SIG-M5 (cell line): ENCODE results near the gene MNS1.
"Not testable (repeated sequence)": the region's sequence is repeated elsewhere in the genome, so short reads cannot be mapped to it uniquely, and the experiment has no call there.

Experiments used
- DNase-seq: peaks from one replicate; lab custom pipeline; 2025; lab: John Stamatoyannopoulos, UW

Gene MNS1

DNA sequence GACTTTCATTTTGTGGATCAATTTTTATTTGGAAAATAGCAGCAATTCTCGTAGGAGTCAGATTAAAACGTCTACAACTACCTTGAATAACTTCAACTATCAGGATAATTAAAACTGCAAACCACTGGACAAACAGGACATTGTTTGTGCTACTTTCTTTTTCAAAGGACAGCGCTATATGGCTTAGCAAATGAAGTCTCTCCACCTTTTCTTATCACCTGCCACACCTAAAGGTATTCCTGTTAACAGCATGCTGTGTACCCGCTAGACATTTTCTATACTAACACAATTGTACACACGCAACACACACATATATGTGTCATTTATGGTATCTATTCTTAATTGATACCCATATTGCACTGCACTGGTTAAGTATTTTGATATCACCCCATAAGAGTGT is 19.2 kb downstream of the MNS1 start:
- DNase-seq = no peak

DNA sequence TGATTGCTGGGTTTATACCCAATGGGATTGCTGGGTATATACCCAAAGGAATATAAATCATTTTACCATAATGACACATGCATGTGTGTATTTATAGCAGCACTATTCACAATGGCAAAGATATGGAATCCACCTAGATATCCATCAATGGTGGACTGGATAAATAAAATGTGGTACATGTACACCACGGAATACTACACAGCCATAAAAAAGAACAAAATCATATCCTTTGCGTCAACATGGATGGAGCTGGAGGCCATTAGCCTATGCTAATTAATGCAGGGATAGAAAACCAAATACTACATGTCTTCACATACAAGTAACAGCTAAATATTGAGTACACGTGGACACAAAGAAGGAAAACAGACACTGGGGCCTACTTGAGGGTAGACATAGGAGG is 22.6 kb downstream of the MNS1 start:
- no peak for DNase-seq

DNA sequence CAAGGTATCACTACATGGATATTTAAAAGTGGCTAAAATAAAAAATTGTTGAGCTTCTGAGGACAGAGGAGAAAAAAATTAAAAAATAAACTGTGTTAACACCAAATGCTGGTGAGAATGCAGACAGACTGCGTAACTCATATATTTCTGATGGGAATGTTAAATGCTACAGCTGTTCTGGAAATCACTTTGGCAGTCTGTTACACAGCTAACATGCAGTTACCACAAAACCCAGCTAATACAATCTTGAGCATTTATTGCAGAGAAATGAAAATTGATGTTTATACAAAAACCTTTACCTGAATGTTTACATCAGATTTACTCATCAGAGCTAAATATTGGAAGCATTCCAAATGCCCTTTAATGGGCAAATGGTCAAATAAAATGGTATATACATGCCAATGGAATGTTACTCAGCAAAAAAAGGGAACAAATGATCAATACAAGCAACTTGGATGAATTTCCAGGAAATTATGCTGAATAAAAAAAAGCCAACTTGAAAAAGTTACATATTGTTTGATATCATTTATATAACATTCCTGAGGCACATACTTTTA is 24.6 kb downstream of the MNS1 start:
- no peak for DNase-seq

DNA sequence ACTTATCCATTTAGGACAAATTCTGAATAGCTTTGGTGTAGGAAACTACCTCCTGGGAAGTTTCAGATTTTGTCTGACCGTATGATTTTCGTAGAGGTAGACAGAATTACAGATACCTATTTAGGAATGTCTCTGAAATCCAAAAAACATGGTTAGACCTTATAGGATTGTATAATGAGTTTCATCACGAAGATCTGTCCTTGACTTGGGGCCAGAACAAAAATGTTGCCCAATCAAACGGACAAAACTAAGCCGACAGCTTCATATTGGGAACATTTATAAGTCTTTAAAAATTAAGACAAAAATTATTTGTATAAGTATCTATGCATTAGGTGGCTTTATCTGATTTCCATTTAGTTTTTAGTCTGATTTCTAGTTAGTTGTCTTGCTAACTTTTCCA is 32.6 kb downstream of the MNS1 start:
- DNase-seq = no peak

- DNase-seq = no peak
Measured at GRCh38 chr15:56428821-56429458, 36.0 kb downstream of the MNS1 start.

DNA sequence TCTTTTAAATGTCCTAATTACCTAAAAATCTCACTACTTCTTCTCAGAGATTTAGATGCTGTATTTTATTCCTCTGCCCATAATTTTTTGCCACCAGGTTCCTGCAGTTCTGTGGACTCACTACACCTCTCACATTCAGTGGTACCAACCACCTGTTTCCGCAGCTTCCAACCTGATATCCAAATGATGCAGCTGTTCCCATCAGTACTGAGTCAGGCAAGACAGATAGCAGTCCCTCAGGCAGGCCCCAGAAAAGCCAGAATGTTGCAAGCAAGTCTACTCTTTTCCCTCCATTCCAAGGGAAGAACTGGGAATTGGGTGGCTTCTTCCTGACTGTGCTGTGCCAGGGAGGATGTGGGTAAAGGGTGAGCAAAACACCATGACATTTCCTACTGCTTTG is 39.0 kb downstream of the MNS1 start:
- DNase-seq = no peak

GRCh38 chr15:56425276-56425675 is 39.7 kb downstream of the MNS1 start:
- DNase-seq = no peak

- not testable (repeated sequence) for DNase-seq
Measured at GRCh38 chr15:56413114-56413733, 51.7 kb downstream of the MNS1 start.

DNA sequence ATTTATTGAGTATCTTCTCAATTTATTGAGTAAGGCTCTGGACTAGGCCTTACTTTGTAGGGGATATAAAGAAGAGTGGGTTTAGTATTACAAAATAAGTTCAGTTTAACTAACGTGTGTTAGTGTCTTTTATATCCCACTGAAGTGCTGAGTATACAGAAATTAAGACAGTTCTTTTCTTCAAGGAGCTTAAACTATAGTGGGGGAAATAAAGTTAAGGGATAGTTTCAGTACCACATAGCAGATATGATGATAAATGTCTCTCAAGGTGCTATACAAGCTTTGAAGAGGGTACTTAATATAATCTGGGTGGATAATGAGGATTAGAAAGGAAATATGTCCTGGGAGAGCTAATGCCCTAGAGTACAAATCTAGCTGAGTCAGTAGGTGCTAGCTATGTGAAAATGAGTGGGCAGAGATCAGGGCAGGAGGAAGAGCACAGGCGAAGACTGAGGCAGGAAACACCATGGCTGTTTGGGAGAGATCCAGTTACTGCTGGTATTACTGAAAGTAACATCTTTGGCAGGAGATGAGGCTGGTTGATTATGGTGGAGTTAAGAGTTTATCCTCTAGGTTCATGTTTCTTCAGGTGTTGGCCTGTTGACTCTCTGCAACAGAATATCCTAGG is 53.7 kb downstream of the MNS1 start:
- no peak for DNase-seq

GRCh38 chr15:56410721-56411120 is 54.2 kb downstream of the MNS1 start:
- DNase-seq = no peak

- DNase-seq = not testable (repeated sequence)
Measured at GRCh38 chr15:56399209-56399608, 65.7 kb downstream of the MNS1 start.

DNA sequence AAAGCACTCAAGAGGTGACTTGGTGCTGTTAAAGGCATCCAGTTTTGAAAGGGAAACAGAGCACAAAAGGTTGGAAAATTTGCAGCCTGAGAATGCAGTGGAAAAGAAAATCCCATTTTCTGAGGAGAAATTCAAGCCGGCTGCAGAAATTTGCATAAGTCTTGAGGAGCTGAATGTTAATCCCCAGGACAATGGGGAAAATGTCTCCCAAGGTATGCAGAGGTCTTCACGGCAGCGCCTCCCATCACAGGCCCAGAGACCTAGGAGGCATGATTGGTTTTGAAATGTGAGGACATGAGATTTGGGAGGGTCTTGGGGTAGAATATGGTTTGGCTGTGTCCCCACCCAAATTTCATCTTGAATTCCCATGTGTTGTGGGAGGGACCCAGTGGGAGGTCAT is 67.6 kb downstream of the MNS1 start:
- DNase-seq = not testable (repeated sequence)

GRCh38 chr15:56394909-56395308 is 70.0 kb downstream of the MNS1 start:
- no peak for DNase-seq

- DNase-seq = no peak
Measured at GRCh38 chr15:56393277-56393676, 71.7 kb downstream of the MNS1 start.

- DNase-seq = no peak
Measured at GRCh38 chr15:56390739-56391267, 74.1 kb downstream of the MNS1 start.

- DNase-seq = no peak
Measured at GRCh38 chr15:56385908-56386307, 79.0 kb downstream of the MNS1 start.

- no peak for DNase-seq
Measured at GRCh38 chr15:56383010-56383409, 81.9 kb downstream of the MNS1 start.
